Cortex of kidney (tissue), 1 donor: ENCODE data around the gene RNF151.
"Not testable (repeated sequence)": the region's sequence is repeated elsewhere in the genome, so short reads cannot be mapped to it uniquely, and the experiment has no call there.

Experiments
- DNase-seq: peaks from one replicate; lab custom pipeline; 2025; lab: John Stamatoyannopoulos, UW

The RNF151 gene

DNA sequence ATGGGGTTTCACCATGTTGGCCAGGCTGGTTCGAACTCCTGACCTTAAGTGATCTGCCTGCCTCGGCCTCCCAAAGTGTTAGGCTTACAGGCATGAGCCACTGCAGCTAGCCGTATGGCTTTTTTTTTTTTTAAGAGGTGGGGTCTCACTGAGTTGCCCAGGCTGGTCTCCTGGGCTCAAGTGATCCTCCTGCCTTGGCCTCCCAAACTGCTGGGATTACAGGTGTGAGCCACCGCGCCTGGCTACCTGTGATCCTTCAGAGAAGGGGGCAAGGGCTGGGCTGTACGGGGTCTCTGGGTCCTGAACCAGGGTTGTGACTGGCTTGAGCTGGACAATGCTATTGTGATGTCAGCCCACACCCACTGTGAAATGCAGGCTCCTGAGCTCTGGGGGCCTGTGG is at the start of gene RNF151:
TSS of gene RNF151 (plus strand) at position 397 of the 400 bp plus-strand sequence. CDS start 26 bp downstream, outside the sequence.
- DNase-seq, result no peak

GRCh38 chr16:1917056-1917664 is 49.5 kb upstream of the RNF151 start:
- DNase-seq, result no peak

DNA sequence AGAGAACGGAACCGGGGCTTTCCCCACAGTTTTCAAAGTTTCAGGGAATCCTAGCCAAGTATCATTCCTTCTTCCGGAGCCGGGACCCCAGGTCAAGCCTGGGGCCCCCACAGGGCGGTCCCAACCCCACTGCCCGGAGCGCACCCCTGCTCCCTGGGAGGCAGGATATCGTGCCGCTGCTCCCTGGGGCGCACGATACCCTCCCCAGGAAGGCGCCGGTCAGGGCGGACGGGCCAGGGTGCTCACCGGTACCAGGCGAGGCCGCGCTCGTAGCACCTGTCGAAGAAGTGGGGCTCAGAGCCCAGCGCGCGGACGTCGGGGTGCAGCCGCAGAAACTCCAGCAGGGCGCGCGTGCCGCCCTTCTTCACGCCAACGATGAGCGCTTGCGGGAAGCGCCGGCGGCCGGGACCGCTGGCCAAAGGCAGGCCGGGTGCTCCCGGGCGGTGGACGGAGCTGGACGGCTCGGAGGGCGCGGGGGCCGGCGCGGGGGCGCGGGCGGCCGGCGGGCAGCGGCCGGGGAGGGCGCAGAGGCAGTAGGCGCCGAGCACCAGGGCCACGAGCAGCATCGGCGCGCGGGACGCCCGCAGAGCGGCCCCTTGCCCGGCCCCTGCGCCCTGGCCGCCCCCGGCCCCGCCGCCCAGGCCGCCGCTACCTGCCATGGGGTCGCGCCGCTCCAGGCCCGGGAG is 48.8 kb upstream of the RNF151 start:
- no peak for DNase-seq

DNA sequence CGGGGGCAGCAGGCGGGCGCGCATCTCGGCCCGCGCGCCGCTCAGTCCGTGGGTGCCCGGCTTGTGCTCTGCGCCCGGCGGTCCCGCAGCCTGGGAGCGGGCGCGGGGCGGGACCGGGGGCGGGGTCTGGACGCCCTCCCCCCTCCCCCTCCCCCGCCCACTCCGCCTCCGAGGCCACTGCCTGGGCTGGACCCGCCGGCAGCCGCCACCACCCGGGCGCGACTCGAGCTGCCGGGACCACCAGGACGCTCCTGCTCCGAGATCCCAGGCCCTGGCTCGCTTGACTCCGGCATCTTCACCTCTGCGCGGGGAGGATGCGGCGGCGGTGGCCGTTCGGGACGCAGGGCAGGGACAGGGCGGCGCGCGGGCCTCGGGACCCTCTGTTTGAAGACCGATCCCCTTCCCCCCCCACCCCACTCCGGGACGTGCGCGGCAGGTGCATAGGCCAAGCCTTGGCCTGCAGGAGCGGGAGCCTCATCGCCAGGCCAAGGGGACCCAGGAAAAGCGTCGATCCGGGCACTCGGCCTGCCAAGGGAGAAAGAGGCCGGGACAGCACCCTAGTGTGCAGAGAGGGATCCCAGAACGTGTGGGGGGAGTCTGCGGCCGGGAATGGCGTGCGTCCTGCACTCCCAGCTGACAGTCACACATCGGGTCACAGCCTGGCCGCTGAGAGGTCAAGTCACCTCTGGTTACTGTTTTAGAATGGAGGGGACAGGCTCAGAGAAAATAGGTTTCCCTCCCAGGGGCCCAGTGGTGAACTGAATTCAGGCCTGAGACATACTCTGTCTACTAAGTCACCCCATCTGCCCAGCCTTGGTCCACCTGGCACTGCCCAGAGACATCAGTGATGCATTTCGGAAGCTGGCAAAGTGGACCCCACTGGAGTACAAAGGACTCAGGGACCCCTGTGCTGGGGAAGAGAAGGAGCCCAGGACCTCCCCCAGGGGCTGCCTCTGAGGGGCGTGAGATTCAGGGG is 48.0 kb upstream of the RNF151 start, which contains the start of gene HS3ST6:
TSS of gene HS3ST6 (minus strand) at position 65 of the 976 bp plus-strand sequence. CDS start 92 bp downstream, outside the sequence.
- DNase-seq, result no peak

- DNase-seq, result no peak
These were observed 47.2 kb upstream of the RNF151 start for GRCh38 chr16:1919327-1919998.

DNA sequence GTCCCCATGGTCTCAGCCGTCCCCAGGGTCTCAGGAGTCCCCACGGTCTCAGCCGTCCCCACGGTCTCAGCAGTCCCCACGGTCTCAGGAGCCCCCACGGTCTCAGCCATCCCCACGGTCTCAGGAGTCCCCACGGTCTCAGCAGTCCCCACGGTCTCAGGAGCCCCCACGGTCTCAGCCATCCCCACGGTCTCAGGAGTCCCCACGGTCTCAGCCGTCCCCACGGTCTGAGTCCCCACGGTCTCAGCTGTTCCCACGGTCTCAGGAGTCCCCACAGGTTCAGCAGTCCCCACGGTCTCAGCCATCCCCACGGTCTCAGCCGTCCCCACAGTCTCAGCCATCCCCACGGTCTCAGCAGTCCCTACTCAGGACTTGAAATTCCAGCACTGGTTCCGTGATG is 46.5 kb upstream of the RNF151 start:
- DNase-seq, result not testable (repeated sequence)

GRCh38 chr16:1920727-1921171 is 45.9 kb upstream of the RNF151 start:
- no peak for DNase-seq

DNA sequence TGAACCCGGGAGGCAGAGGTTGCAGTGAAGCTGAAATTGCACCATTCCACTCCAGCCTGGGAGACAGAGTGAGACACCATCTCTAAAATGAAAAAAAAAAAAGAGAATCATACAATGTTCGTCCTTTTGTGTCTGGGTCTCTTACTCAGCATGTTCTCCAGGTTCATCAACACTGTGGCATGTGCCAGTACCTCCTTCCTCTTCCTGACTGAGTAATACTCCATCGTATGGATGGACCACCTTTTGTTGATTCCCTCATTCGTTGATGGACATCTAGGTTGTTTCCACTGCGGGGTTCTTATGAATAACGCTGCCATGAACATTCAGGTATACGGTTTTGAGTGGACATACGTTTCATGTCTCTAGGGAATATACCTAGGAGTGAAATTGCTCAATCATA is 44.3 kb upstream of the RNF151 start:
- DNase-seq, result no peak

- no peak for DNase-seq
These were observed 43.2 kb upstream of the RNF151 start for GRCh38 chr16:1923299-1924034.

DNA sequence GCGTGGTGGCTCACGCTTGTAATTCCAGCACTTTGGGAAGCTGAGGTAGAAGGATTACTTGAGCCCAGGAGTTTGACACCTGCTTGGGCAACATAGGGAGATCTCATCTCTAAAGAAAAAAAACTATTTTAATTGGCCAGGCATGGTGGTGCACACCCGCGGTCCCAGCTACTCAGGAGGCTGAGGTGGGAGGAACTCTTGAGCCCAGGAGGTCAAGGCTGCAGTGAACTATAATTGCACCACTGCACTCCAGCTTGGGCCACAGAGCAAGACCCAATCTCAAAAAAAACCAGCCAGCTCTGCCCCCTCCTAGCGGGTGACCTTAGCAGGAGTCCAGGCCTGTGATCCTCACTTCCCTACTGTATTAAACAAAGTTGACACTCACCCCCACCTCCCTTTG is 42.6 kb upstream of the RNF151 start:
- no peak for DNase-seq

- DNase-seq, result no peak
These were observed 40.4 kb upstream of the RNF151 start for GRCh38 chr16:1926271-1926670.

- no peak for DNase-seq
These were observed 37.6 kb upstream of the RNF151 start for GRCh38 chr16:1929105-1929504.

DNA sequence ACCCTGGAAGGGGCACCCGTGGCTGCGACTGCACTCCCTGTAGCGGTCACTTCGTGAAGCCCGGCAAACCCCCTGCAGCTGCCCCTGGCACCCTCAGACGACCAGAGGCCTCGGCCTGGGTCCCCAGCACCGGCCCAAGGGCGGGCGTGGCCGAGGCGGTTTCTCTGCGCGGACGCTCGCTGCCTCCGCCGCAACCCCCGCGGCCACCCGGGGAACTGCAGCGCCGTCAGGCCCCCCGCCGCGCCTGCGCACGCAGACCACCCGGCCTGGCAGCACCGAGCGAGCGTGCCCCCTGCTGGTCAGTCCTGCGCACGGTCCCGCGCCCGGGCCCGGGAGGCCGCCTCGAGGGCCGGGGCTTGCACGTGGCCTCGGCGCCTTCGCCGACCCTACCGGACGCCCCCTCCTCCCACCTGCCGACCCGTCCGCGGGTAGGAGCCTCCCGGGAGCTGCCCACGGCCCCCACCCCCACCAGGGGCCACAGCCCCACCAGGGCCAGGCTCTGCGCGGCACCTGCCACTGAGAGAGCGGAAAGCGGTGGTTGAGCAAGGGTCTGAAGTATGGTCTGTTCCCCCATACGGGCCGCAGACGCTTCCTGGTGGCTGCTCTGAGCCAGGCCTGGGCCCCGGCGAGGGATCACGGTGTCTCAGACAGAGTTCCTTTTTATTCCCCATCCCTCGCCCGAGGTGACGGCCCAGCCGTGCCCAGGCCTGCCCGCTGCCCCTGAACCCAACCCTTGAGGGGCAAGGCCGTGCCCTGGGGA is 36.9 kb upstream of the RNF151 start:
- DNase-seq, result no peak

- DNase-seq, result no peak
These were observed 36.3 kb upstream of the RNF151 start for GRCh38 chr16:1930338-1930720.

GRCh38 chr16:1932050-1933028 is 34.3 kb upstream of the RNF151 start:
- DNase-seq, result no peak

GRCh38 chr16:1933097-1933661 is 33.5 kb upstream of the RNF151 start:
- DNase-seq, result no peak

GRCh38 chr16:1936945-1937479 is 29.6 kb upstream of the RNF151 start:
- no peak for DNase-seq

- no peak for DNase-seq
These were observed 28.3 kb upstream of the RNF151 start for GRCh38 chr16:1938316-1938715.

DNA sequence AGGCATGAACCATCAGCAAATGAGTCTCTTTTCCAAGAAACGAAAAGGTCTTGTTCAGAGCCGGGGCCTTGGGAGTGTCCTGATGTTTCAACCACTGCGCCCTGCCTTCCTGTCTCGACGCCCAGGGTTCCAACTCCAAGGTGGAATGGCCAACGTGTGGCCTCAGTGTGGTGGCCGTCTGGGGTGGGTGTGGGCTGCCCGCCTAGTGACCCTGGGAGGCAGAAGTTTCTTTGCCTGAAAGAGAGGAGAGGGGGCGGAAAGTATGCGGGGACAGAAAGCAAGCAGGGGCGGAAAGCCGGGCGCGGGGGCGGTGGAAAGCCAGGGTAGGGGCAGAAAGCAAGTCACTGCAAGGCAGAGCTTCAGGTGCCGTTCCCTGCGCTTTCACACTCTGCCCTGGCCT is 27.7 kb upstream of the RNF151 start:
- no peak for DNase-seq
